HEK293 (cell line): Measurements from ENCODE around the gene LRRC8B.

Experiments used
- CTCF ChIA-PET: fragments of 350-600 bp; formaldehyde crosslinking; extraction: SDS; loops from one replicate; lab custom pipeline; 2021; ENCODE audit warnings: antibody characterized with exemption; lab: Yijun Ruan, JAX
- POLR2A ChIA-PET: fragments of 300-600 bp; formaldehyde crosslinking; extraction: SDS; loops from one replicate; lab custom pipeline; 2020; ENCODE audit warnings: antibody characterized with exemption, inconsistent platforms; lab: Yijun Ruan, JAX
- H3K27ac ChIP-seq: fragments of 200-500 bp; sonication (Bioruptor generic); 2 replicates; pipeline ENCODE4 v1.5.1; 2014; ENCODE audit warnings: low read depth, low read length, control low read depth, inconsistent platforms; ENCODE audit errors: extremely low read depth
- H3K36me3 ChIP-seq, 2 experiments: fragments of 200-500 bp in 1 of 2; sonication (Bioruptor generic) in 1 of 2; 1 replicate in 1 of 2; 2 replicates in 1 of 2; pipeline ENCODE4 v1.5.1; 2014 to 2017; ENCODE audit warnings: inconsistent platforms in 2 of 2, low read length in 2 of 2; ENCODE audit not compliant: control insufficient read depth in 2 of 2, insufficient read depth in 1 of 2
- H3K4me1 ChIP-seq: fragments of 200-500 bp; sonication (Bioruptor generic); 2 replicates; pipeline ENCODE4 v1.5.1; 2014; ENCODE audit warnings: mild to moderate bottlenecking, low read length, inconsistent platforms; ENCODE audit not compliant: control insufficient read depth, insufficient read depth
- H3K4me3 ChIP-seq: 2 replicates; pipeline ENCODE4 v1.5.1; 2011; ENCODE audit warnings: low read depth, mild to moderate bottlenecking, control low read depth, low read length, moderate library complexity
- H3K9me3 ChIP-seq: fragments of 200-500 bp; sonication (Bioruptor generic); 2 replicates; pipeline ENCODE4 v1.5.1; 2014; ENCODE audit warnings: low read depth, low read length, inconsistent platforms; ENCODE audit not compliant: control insufficient read depth, insufficient read depth
- GLI2 ChIP-seq: fragments of 450-650 bp; formaldehyde crosslinking; IDR thresholded peaks from 2 replicates; pipeline ENCODE4; 2017; ENCODE audit warnings: missing biosample characterization, missing genetic modification characterization, low read depth, borderline replicate concordance
- GLI4 ChIP-seq: fragments of 450-650 bp; formaldehyde crosslinking; IDR thresholded peaks from 2 replicates; pipeline ENCODE4 v1.5.1; 2016; ENCODE audit warnings: missing biosample characterization, missing genetic modification characterization
- KLF10 ChIP-seq: fragments of 450-650 bp; IDR thresholded peaks from 2 replicates; pipeline ENCODE4 v1.5.1; 2018; ENCODE audit warnings: missing biosample characterization, mild to moderate bottlenecking, missing genetic modification characterization
- KLF16 ChIP-seq: fragments of 450-650 bp; formaldehyde crosslinking; IDR thresholded peaks from 2 replicates; pipeline ENCODE4 v1.5.1; 2017; ENCODE audit warnings: missing biosample characterization, missing genetic modification characterization
- PRDM1 ChIP-seq: fragments of 450-650 bp; formaldehyde crosslinking; IDR thresholded peaks from 2 replicates; pipeline ENCODE4; 2016; ENCODE audit warnings: missing biosample characterization, missing genetic modification characterization
- PRDM10 ChIP-seq: fragments of 450-650 bp; formaldehyde crosslinking; IDR thresholded peaks from 2 replicates; pipeline ENCODE4 v1.5.1; 2016; ENCODE audit warnings: missing biosample characterization, missing genetic modification characterization
- RBAK ChIP-seq: fragments of 450-650 bp; formaldehyde crosslinking; IDR thresholded peaks from 2 replicates; pipeline ENCODE4 v1.5.1; 2016; ENCODE audit warnings: missing biosample characterization, missing genetic modification characterization
- SCRT1 ChIP-seq: fragments of 450-650 bp; formaldehyde crosslinking; IDR thresholded peaks from 2 replicates; pipeline ENCODE4 v1.5.1; 2016; ENCODE audit warnings: missing biosample characterization, missing genetic modification characterization, borderline replicate concordance
- WT1 ChIP-seq: fragments of 450-650 bp; formaldehyde crosslinking; IDR thresholded peaks from 2 replicates; pipeline ENCODE4 v1.5.1; 2016; ENCODE audit warnings: missing biosample characterization, missing genetic modification characterization
- ZEB2 ChIP-seq: fragments of 450-650 bp; formaldehyde crosslinking; IDR thresholded peaks from 2 replicates; pipeline ENCODE4 v1.5.1; 2016; ENCODE audit warnings: missing biosample characterization, missing genetic modification characterization
- ZFP69B ChIP-seq: fragments of 450-650 bp; formaldehyde crosslinking; IDR thresholded peaks from 2 replicates; pipeline ENCODE4 v1.5.1; 2016; ENCODE audit warnings: missing biosample characterization, missing genetic modification characterization
- ZIC2 ChIP-seq: fragments of 450-650 bp; formaldehyde crosslinking; IDR thresholded peaks from 2 replicates; pipeline ENCODE4 v1.5.1; 2016; ENCODE audit warnings: missing biosample characterization, missing genetic modification characterization
- ZNF16 ChIP-seq: fragments of 450-650 bp; formaldehyde crosslinking; IDR thresholded peaks from 2 replicates; pipeline ENCODE4 v1.5.1; 2016; ENCODE audit warnings: low read depth, missing biosample characterization, missing genetic modification characterization
- ZNF169 ChIP-seq: fragments of 450-650 bp; formaldehyde crosslinking; IDR thresholded peaks from 2 replicates; pipeline ENCODE4 v1.5.1; 2016; ENCODE audit warnings: missing biosample characterization, missing genetic modification characterization
- ZNF214 ChIP-seq: fragments of 450-650 bp; formaldehyde crosslinking; IDR thresholded peaks from 2 replicates; pipeline ENCODE4 v1.5.1; 2017; ENCODE audit warnings: missing biosample characterization, mild to moderate bottlenecking, missing genetic modification characterization, borderline replicate concordance
- ZNF280C ChIP-seq: fragments of 450-650 bp; formaldehyde crosslinking; IDR thresholded peaks from 2 replicates; pipeline ENCODE4 v1.5.1; 2016; ENCODE audit warnings: missing biosample characterization, missing genetic modification characterization
- ZNF324 ChIP-seq: fragments of 450-650 bp; formaldehyde crosslinking; IDR thresholded peaks from 2 replicates; pipeline ENCODE4 v1.5.1; 2016; ENCODE audit warnings: missing biosample characterization, missing genetic modification characterization
- ZNF404 ChIP-seq: fragments of 450-650 bp; formaldehyde crosslinking; IDR thresholded peaks from 2 replicates; pipeline ENCODE4 v1.5.1; 2017; ENCODE audit warnings: missing biosample characterization, missing genetic modification characterization
- ZNF473 ChIP-seq: fragments of 450-650 bp; formaldehyde crosslinking; IDR thresholded peaks from 2 replicates; pipeline ENCODE4 v1.5.1; 2017; ENCODE audit warnings: missing biosample characterization, missing genetic modification characterization
- ZNF488 ChIP-seq: fragments of 450-650 bp; formaldehyde crosslinking; IDR thresholded peaks from 2 replicates; pipeline ENCODE4 v1.5.1; 2016; ENCODE audit warnings: missing biosample characterization, missing genetic modification characterization
- ZNF513 ChIP-seq: fragments of 450-650 bp; IDR thresholded peaks from 2 replicates; pipeline ENCODE4 v1.5.1; 2018; ENCODE audit warnings: missing biosample characterization, missing genetic modification characterization
- ZNF529 ChIP-seq: fragments of 450-650 bp; formaldehyde crosslinking; IDR thresholded peaks from 2 replicates; pipeline ENCODE4 v1.5.1; 2017; ENCODE audit warnings: missing genetic modification characterization, missing biosample characterization; ENCODE audit not compliant: insufficient replicate concordance
- ZNF530 ChIP-seq: fragments of 450-650 bp; formaldehyde crosslinking; IDR thresholded peaks from 2 replicates; pipeline ENCODE4 v1.5.1; 2016; ENCODE audit warnings: low read depth, missing biosample characterization, missing genetic modification characterization
- ZNF596 ChIP-seq: fragments of 450-650 bp; IDR thresholded peaks from 2 replicates; pipeline ENCODE4 v1.5.0; 2018; ENCODE audit warnings: missing biosample characterization, mild to moderate bottlenecking, missing genetic modification characterization, moderate library complexity
- ZNF600 ChIP-seq: fragments of 450-650 bp; formaldehyde crosslinking; IDR thresholded peaks from 2 replicates; pipeline ENCODE4 v1.5.1; 2016; ENCODE audit warnings: missing biosample characterization, missing genetic modification characterization
- ZNF621 ChIP-seq: fragments of 450-650 bp; formaldehyde crosslinking; IDR thresholded peaks from 2 replicates; pipeline ENCODE4 v1.5.1; 2017; ENCODE audit warnings: missing biosample characterization, missing genetic modification characterization
- ZNF837 ChIP-seq: fragments of 450-650 bp; formaldehyde crosslinking; IDR thresholded peaks from 2 replicates; pipeline ENCODE4 v1.5.1; 2016; ENCODE audit warnings: missing biosample characterization, missing genetic modification characterization

The LRRC8B gene

GRCh38 chr1:89516055-89516454, 8.6 kb upstream of the LRRC8B start (continued):
- TF ChIP-seq PRDM10 (tag by site-specific recombination) (no peak), PRDM1 (tag by site-specific recombination) (no peak), GLI4 (tag by site-specific recombination) (no peak), WT1 (tag by site-specific recombination) (no peak), ZNF16 (tag by site-specific recombination) (no peak), ZFP69B (no peak), ZNF404 (tag by site-specific recombination) (no peak), KLF16 (tag by site-specific recombination) (no peak), RBAK (no peak)

DNA sequence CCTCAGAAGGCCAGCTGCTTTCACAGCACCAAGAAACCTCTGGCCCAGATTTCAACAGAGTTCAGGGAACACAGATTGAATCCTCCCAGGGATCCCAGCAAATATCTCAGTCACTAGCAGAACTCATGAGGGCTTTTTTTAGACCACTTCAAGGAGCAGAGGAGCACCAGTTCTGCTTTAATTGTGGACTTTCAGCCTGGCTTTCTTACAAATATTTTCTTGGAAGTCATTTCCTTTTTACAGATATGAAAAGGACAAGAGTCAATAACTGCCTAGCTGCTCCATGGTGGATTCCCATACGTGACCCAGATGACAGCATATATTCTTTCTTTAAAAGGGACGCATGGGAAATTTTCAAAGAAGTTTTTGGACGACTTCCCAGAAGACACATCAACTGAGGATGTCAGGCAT, 6.4 kb upstream of the LRRC8B start:
- Histone ChIP-seq H3K27ac (no peak overlapping the region), H3K4me3 (no peak overlapping the region), H3K9me3 (no peaks in the 10 kb centered on the region)
- CTCF ChIA-PET = interaction anchor here (0.6 to 1.8 kb wide), 8 partner anchors 45 to 608 kb away, joined by 3 to 6 read pairs (median 4); no protein-coding TSS in a partner anchor
- TF ChIP-seq ZNF169 (tag by site-specific recombination) = no peak
- no peak for TF ChIP-seq ZNF621 (tag by site-specific recombination)
- no peak for TF ChIP-seq GLI2 (tag by site-specific recombination)
- no peak for TF ChIP-seq SCRT1 (tag by site-specific recombination)
- no peak for TF ChIP-seq KLF10 (tag by site-specific recombination)
- TF ChIP-seq KLF16 (tag by site-specific recombination) = no peak
- TF ChIP-seq ZNF324 (tag by site-specific recombination) = no peak
- TF ChIP-seq ZNF214 (tag by site-specific recombination) = no peak
- no peak for TF ChIP-seq ZNF488
- no peak for TF ChIP-seq ZNF529
- TF ChIP-seq ZEB2 (tag by site-specific recombination) = no peak
- TF ChIP-seq ZNF473 (tag by site-specific recombination) = no peak
- no peak for TF ChIP-seq ZNF596
- TF ChIP-seq ZNF530 (tag by site-specific recombination) = no peak
- no peak for TF ChIP-seq ZNF280C
- TF ChIP-seq ZIC2 (tag by site-specific recombination) = no peak
- TF ChIP-seq ZNF837 (tag by site-specific recombination) = no peak
- no peak for TF ChIP-seq ZNF513 (tag by site-specific recombination)
- TF ChIP-seq ZNF600 (tag by site-specific recombination) = no peak
- TF ChIP-seq, all 188 proteins: peak for 0
- Histone ChIP-seq H3K36me3 (no peaks in the 10 kb centered on the region), H3K4me1 (no peaks in the 10 kb centered on the region)
- POLR2A ChIA-PET = no interaction called here
